ENCODE data around the gene BAZ2A.

The BAZ2A gene

GRCh38 chr12:56634837-56635791 is 5.0 kb upstream of the BAZ2A start:
- DNase-seq: peak; percentile 86

GRCh38 chr12:56634242-56634836 is 4.2 kb upstream of the BAZ2A start:
- peak; percentile 55 for DNase-seq

DNA sequence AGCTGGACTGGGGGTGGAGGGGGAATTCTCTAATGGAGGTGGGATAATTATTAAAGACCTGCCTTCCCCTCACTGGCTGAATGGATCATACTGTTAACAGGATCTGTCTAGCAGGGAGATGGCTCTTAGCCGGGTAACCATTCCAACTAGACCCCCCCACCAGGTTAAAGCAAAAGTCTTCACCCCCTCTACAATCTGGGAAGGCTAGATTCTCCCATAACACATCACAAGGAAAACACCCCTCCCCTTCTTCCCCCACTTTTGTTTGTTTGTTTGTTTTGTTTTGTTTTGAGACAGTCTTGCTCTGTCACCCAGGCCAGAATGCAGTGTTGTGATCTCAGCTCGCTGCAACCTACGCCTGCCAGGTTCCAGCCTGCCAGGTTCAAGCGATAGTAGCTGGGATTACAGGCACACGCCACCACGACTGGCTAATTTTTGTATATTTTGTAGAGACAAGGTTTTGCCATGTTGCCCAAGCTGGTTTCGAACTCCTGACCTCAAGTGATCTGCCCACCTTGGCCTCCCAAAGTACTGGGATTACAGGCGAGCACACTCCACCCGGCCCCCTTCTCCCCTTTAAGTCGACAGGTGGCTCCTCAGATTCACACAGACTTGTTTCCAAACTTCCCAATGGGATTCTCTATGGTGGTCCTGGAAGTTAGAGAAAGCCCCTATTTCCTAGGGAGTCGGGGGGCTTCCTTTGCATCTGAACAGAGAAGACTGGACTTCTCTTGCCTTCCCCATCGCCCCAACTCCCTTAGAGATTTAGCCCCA is 3.5 kb upstream of the BAZ2A start:
- DNase-seq: no peak

- DNase-seq: no peak
Measured at GRCh38 chr12:56632701-56633467, 2.8 kb upstream of the BAZ2A start.

DNA sequence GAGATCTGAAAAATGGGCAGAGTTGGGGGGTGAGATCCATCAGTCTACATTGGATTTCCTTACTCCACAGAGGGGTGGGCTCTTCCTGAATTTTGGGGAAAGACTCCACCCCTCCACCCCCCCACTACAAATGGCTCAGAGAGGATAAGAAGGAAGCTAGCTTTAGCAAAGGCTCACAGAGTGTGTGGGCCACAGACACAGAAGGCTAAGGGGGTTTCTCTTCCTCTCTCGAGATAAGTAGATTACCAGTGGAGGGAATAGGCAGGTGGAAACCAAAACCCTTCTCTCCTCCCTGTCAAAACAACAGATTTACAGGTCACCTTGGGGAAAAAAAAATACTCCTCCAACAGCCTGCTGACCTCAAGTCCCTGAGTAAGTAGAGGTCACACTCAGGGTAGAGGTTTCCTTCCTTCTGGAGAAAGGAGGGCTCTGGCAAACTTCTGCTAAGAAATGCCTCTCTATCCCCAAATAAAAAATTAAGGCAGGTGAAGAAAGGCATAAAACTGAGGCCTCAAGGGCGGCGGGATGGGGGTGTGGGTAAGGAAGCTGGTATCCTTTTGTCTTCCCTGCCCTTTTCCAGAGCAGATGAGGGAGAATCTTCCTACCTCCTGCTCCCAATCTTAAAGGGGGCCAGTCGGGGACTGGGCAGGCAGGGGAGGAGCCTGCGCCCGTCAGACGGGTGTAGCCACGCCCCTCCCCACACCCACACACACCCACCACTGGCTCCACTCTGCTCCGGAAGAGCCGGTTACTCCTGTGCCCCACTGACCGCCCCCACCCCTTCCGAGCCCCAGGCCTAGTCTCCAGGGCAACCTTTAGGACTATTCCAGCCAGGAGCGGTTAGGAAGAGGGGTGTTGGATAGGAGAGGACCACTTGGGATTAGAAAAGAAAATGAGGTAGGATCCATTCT is 1.9 kb upstream of the BAZ2A start:
- DNase-seq: peak; percentile 86

- peak; percentile 44 for DNase-seq
Measured at GRCh38 chr12:56629459-56630179, 507 bp downstream of the BAZ2A start.

GRCh38 chr12:56628671-56629458 is 1.3 kb downstream of the BAZ2A start:
- peak; percentile 76 for DNase-seq

- no peak for DNase-seq
Measured at GRCh38 chr12:56626701-56627100, 3.4 kb downstream of the BAZ2A start.

DNA sequence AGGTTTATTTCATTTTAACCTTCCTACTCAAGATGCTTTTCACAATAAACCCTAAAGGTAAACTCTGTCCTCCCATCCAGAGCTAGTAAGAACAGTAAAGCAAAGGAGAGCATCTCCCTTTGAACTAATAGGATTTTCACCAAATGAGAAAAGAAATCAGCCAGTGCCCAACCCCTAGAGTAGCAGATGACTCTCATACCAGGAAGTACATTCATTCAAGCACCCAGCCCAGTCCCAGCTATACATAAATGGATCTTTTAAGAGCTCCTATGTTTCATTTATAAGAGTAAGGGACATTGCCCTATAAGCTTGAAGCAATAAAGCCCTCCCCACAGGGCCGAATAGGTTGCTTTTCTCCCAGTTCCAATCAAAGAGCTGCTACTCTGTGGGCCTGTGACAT is 7.6 kb downstream of the BAZ2A start:
- DNase-seq: no peak

DNA sequence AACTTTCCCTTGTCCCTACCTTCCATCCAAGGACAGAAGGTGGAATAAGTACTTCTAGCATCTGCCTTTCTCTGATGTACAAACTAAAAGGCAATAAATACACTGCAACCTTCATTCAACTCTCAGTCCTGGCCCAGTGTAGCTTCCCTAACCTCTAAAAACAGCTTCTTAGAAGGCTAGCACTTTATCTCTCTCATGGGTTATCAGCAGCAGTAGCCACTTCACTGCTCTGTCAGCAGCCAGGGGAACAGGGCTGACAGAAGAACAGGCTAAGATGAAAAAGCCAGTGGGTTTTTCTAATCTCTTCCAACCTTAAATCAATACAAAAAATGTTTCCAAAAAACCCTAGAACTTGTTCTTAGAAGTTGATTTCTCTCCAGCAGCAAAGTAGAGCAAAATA is 13.2 kb downstream of the BAZ2A start:
- peak; percentile 56 for DNase-seq

DNA sequence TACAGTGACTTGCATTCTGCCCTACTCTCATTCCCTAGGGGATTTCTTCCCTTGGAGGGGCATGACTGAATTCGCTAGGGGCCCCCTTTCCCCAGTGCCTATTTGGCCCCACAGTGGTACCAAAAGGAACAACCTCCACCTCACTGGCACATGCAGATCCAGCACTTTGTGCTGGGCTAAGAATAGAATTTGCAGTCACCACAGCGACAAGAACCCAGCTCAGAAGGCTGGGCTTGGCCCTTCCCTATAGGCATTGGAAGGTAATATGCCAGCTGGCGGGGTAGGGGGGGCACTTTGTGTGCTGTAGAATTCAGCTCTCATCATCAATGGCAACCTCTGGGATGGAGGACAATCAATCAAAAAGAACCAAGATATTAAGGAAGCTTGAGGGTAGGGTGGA is 13.9 kb downstream of the BAZ2A start:
- DNase-seq: no peak

GRCh38 chr12:56614627-56615026 is 15.5 kb downstream of the BAZ2A start:
- DNase-seq: no peak

- no peak for DNase-seq
Measured at GRCh38 chr12:56604355-56604754, 25.8 kb downstream of the BAZ2A start.

- no peak for DNase-seq
Measured at GRCh38 chr12:56602239-56602638, 27.9 kb downstream of the BAZ2A start.

- DNase-seq: peak; percentile 48
Measured at GRCh38 chr12:56601503-56601902, 28.6 kb downstream of the BAZ2A start.

GRCh38 chr12:56600753-56601152 is 29.4 kb downstream of the BAZ2A start:
- DNase-seq: no peak

DNA sequence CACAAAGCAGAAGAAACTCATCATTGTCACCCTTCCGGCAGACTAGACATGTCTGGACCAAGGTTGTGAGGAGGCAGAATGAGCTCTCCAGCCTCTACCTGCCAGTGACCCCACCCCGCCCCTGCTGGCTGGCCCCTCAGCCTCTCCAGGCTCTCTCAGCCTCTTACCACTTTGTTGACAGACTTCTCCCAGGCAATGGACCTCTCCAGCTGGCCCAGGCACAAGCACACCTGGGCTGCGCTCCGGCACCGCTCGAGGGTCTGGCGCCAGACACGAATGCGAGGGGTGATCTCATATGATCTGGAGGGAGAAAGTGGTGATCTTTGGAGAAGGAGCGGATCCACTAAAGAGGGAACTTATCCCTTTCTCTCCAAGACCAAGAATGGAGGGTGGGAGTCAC is 30.3 kb downstream of the BAZ2A start:
- no peak for DNase-seq

- DNase-seq: no peak
Measured at GRCh38 chr12:56599041-56599440, 31.1 kb downstream of the BAZ2A start.

- DNase-seq: no peak
Measured at GRCh38 chr12:56596815-56597214, 33.3 kb downstream of the BAZ2A start.
